ENCODE measurements around the gene GRIK4.
A peak's percentile ranks its signal among the peaks of the same experiment; 100 is the strongest.

GRIK4 gene

GRCh38 chr11:120702656-120703055 is 191.1 kb downstream of the GRIK4 start:
- no peaks in the 10 kb centered on the region for H3K9me2 ChIP-seq (replicated peaks; ENCODE audit: control insufficient read depth, low read length)
- no peaks in the 10 kb centered on the region for H3K79me2 ChIP-seq (ENCODE audit: control insufficient read depth, low read length)
- TF ChIP-seq CTCF (IDR thresholded peaks at IDR 0.05; ENCODE audit: low read depth, low read length, poor library complexity, severe bottlenecking) (no peak), EZH2phosphoT487 (IDR thresholded peaks at IDR 0.05; ENCODE audit: borderline replicate concordance, low read length) (no peak)
- H3K36me3 ChIP-seq (ENCODE audit: control insufficient read depth, low read length): peaks cover 10% of the 10 kb centered on the region; the same call in 1 of the 2 replicates
- peaks cover 59% of the 10 kb centered on the region for H3K4me1 ChIP-seq (ENCODE audit: control insufficient read depth, low read length)
- peak overlapping the region; percentile 64 for H3K4me3 ChIP-seq (ENCODE audit: low read length)
- H3K9me3 ChIP-seq (ENCODE audit: control insufficient read depth, insufficient read depth, low read length): peaks cover 16% of the 10 kb centered on the region
- H4K20me1 ChIP-seq (ENCODE audit: control insufficient read depth, insufficient read depth, low read depth, low read length): no peaks in the 10 kb centered on the region
- peak overlapping the region; percentile 98 for H3K27ac ChIP-seq (ENCODE audit: low read depth, low read length)
- H3F3A ChIP-seq (ENCODE audit: control insufficient read depth, insufficient read depth): peaks cover 33% of the 10 kb centered on the region
- no peaks in the 10 kb centered on the region for H3K27me3 ChIP-seq (ENCODE audit: control insufficient read depth, low read length)
- H3K4me2 ChIP-seq (ENCODE audit: low read length): peak overlapping the region; percentile 82

DNA sequence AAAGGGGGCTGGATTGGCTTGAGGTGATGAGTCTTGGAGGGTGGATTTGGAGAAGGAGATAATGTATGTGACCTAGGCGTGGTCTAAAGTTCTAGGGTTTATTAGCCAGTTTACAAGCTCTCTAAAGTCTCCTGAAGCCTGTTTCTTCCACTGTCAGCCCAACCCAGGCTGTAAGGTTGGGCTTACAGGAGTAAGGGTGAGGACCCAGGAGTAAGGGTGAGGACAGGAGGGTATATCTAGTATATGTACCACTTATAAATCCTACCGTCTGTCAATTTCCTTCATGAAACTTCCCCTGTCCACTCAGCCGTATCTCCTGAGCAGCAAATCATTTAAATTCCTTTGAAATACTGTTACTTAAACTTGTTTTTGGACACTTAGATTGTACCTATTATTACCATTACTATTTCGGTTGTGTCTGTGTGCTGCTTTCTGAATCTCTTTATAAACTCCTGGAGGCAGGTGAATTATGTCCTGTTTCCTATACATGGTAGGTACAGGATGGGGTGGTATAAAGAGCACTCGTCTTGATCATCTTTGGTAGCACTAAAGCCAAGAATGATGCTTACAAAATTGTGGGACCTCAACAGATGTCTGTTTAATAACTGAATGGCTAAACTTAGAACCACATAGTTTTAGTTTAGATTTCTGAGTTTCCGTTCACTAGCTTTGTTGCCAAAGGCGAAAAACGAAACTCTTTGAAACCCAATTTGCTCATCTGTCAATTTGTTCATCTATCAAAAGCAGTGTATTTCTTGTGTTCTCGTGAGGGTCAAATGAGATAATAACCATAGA is 192.0 kb downstream of the GRIK4 start:
- Histone ChIP-seq H3K79me2 (ENCODE audit: control insufficient read depth, low read length) (no peaks in the 10 kb centered on the region), H3K27me3 (ENCODE audit: control insufficient read depth, low read length) (no peaks in the 10 kb centered on the region)

GRCh38 chr11:120704256-120704750 is 192.8 kb downstream of the GRIK4 start:
- TF ChIP-seq EZH2phosphoT487 (IDR thresholded peaks at IDR 0.05; ENCODE audit: borderline replicate concordance, low read length) (no peak), CTCF (IDR thresholded peaks at IDR 0.05; ENCODE audit: low read depth, low read length, poor library complexity, severe bottlenecking) (no peak)
- Histone ChIP-seq H4K20me1 (ENCODE audit: control insufficient read depth, insufficient read depth, low read depth, low read length) (no peaks in the 10 kb centered on the region), H3K4me1 (ENCODE audit: control insufficient read depth, low read length) (peaks cover 47% of the 10 kb centered on the region), H3K27ac (ENCODE audit: low read depth, low read length) (peak overlapping the region; percentile 98), H3K36me3 (ENCODE audit: control insufficient read depth, low read length) (peaks cover 10% of the 10 kb centered on the region; the same call in 1 of the 2 replicates), H3K9me3 (ENCODE audit: control insufficient read depth, insufficient read depth, low read length) (peaks cover 16% of the 10 kb centered on the region), H3K4me2 (ENCODE audit: low read length) (peak overlapping the region; percentile 82), H3K27me3 (ENCODE audit: control insufficient read depth, low read length) (no peaks in the 10 kb centered on the region), H3K9me2 (replicated peaks; ENCODE audit: control insufficient read depth, low read length) (no peaks in the 10 kb centered on the region), H3F3A (ENCODE audit: control insufficient read depth, insufficient read depth) (peaks cover 33% of the 10 kb centered on the region), H3K79me2 (ENCODE audit: control insufficient read depth, low read length) (no peaks in the 10 kb centered on the region), H3K4me3 (ENCODE audit: low read length) (peak overlapping the region; percentile 64)

More for the DNA sequence above, 192.0 kb downstream of the GRIK4 start:
- Histone ChIP-seq H3K9me3 (ENCODE audit: control insufficient read depth, insufficient read depth, low read length) (peaks cover 16% of the 10 kb centered on the region), H3K9me2 (replicated peaks; ENCODE audit: control insufficient read depth, low read length) (no peaks in the 10 kb centered on the region), H3K4me2 (ENCODE audit: low read length) (peak overlapping the region; percentile 82), H3K27ac (ENCODE audit: low read depth, low read length) (peak overlapping the region; percentile 98), H3F3A (ENCODE audit: control insufficient read depth, insufficient read depth) (peaks cover 33% of the 10 kb centered on the region), H3K4me1 (ENCODE audit: control insufficient read depth, low read length) (peaks cover 55% of the 10 kb centered on the region), H3K4me3 (ENCODE audit: low read length) (peak overlapping the region; percentile 64), H4K20me1 (ENCODE audit: control insufficient read depth, insufficient read depth, low read depth, low read length) (no peaks in the 10 kb centered on the region), H3K36me3 (ENCODE audit: control insufficient read depth, low read length) (peaks cover 10% of the 10 kb centered on the region; the same call in 1 of the 2 replicates)
- no peak for TF ChIP-seq CTCF (IDR thresholded peaks at IDR 0.05; ENCODE audit: low read depth, low read length, poor library complexity, severe bottlenecking)
- TF ChIP-seq EZH2phosphoT487 (IDR thresholded peaks at IDR 0.05; ENCODE audit: borderline replicate concordance, low read length): no peak

Measured in DOHH2 (cell line).